Spleen (tissue), 11 donors: ENCODE data around the gene SEMA3B. TPM values are rescaled to one million over a fixed set of nuclear protein-coding genes. Genes with fewer than 3 reads are reported as not detected.

Source experiments
- DNase-seq: peaks from one replicate; pipeline ENCODE4 v3.0.0-alpha.2; 2020
- H3K27ac ChIP-seq, 8 donors: fragments of 200-600 bp; sonication (generic) in 7 of 8; 1 replicate in 4 of 8; 2 replicates in 4 of 8; pipeline versions ENCODE4 v1.5.0 to v1.8.0; 2016 to 2021; ENCODE audit warnings: inconsistent platforms in 4 of 8, mild to moderate bottlenecking in 4 of 8, moderate library complexity in 1 of 8
- H3K27me3 ChIP-seq, 7 donors: fragments of 200-600 bp; sonication (generic) in 6 of 7; replicated peaks in 1 of 7; 1 replicate in 4 of 7; 2 replicates in 3 of 7; pipeline versions ENCODE4 v1.5.0 to v1.8.0; 2016 to 2021; ENCODE audit warnings: inconsistent platforms in 3 of 7, mild to moderate bottlenecking in 1 of 7
- H3K36me3 ChIP-seq, 6 donors: fragments of 200-600 bp; sonication (generic) in 5 of 6; 1 replicate in 4 of 6; 2 replicates in 2 of 6; pipeline versions ENCODE4 v1.5.0 to v1.8.0; 2016 to 2021; ENCODE audit warnings: inconsistent platforms in 2 of 6
- H3K4me1 ChIP-seq, 6 donors: fragments of 200-600 bp; sonication (generic) in 5 of 6; 1 replicate in 3 of 6; 2 replicates in 3 of 6; pipeline versions ENCODE4 v1.5.0 to v1.8.0; 2016 to 2021; ENCODE audit warnings: inconsistent platforms in 3 of 6
- H3K4me3 ChIP-seq, 8 donors: fragments of 200-600 bp; sonication (generic) in 7 of 8; 1 replicate in 4 of 8; 2 replicates in 4 of 8; pipeline versions ENCODE4 v1.5.0 to v1.8.0; 2016 to 2021; ENCODE audit warnings: inconsistent platforms in 4 of 8, mild to moderate bottlenecking in 4 of 8, moderate library complexity in 2 of 8
- H3K9me3 ChIP-seq, 8 donors: fragments of 200-600 bp; sonication (generic) in 7 of 8; 1 replicate in 4 of 8; 2 replicates in 4 of 8; pipeline versions ENCODE4 v1.5.0 to v1.8.0; 2016 to 2021; ENCODE audit warnings: inconsistent platforms in 4 of 8
- CTCF ChIP-seq, 11 experiments: fragments of 200-600 bp in 7 of 11; fragments of 450-650 bp in 4 of 11; sonication (generic) in 4 of 11; IDR thresholded peaks in 8 of 11; conservative IDR thresholded peaks in 3 of 11; 1 replicate in 7 of 11; 2 replicates in 4 of 11; pipeline versions ENCODE4 v1.4.0 to v1.8.0; 2016 to 2021; ENCODE audit warnings: antibody characterized with exemption in 11 of 11, inconsistent platforms in 4 of 11, mild to moderate bottlenecking in 1 of 11
- POLR2A ChIP-seq, 3 donors: fragments of 450-650 bp; IDR thresholded peaks; one replicate each; pipeline ENCODE4 v1.5.1; 2017; ENCODE audit warnings: antibody characterized with exemption in 3 of 3, mild to moderate bottlenecking in 1 of 3
- POLR2AphosphoS5 ChIP-seq, 3 donors: sonication (generic); formaldehyde crosslinking; IDR thresholded peaks; one replicate each; pipeline ENCODE4 v1.5.1; 2017; ENCODE audit warnings: antibody characterized with exemption in 3 of 3
- WGBS, 5 donors: extraction: QIAGEN DNeasy Blood & Tissue Kit in 3 of 5; methylation state at CpG; one replicate each; pipeline versions ENCODE4 v1.1.5 to v1.1.7; 2013 to 2018; 5-methylcytosine and 5-hydroxymethylcytosine counted together
- intact Hi-C: fragments of 100-400 bp; cut with DNase I; formaldehyde crosslinking; loops from one replicate; pipeline ENCODE4 v1.15.0; 2023; ENCODE audit warnings: low total_unique reads
- polyA plus RNA-seq, 3 donors: library from polyadenylated mRNA; stranded (reverse); fragments of 200-250 nt; gene quantifications; one replicate each; pipeline ENCODE4 v1.2.1, GENCODE V29; 2013
- total RNA-seq, 7 donors: library from RNA; depleted of rRNA in 3 of 7; stranded (reverse); fragments of >200 nt in 3 of 7; fragmentation: NEBNext Ultra II Directional in 4 of 7; extraction: Animal tissue kit (Norgen Biotek cat#: 25700) in 4 of 7; gene quantifications; one replicate each; pipeline versions ENCODE4 v1.1.0 to v1.2.1, GENCODE V29; 2016 to 2021
- donor health status: healthy with polysubstance abuse.
- donor health status: DM: no; HTN: no; CAD: no; lungs with moderate emphysema.
- donor health status: DM: no; HTN: no; CAD: no.
- donor health status: Bipolar disorder and iron deficiency.
- donor health status: healthy.
- donor health status: DM: no; HTN: no; CAD: no.
- donor health status: DM: yes; HTN: yes; CAD: no.

Gene SEMA3B
- total and polyA plus RNA-seq, 10 donors: 2.2 to 14.5 (median 4.0) TPM

GRCh38 chr3:50258029-50258680, 10.8 kb upstream of the SEMA3B start:
- 81 to 96% (median 88%) methylated on average over 14 to 17 of the region's 17 CpGs for WGBS, 5 donors
- Histone ChIP-seq H3K4me1 (peaks cover 28 to 89% (median 64%) of the 10 kb centered on the region in 6 donors), H3K36me3 (peaks cover 0 to 65% (median 61%) of the 10 kb centered on the region in 6 donors), H3K4me3 (no peak overlapping the region), H3K27me3 (no peaks in the 10 kb centered on the region), H3K9me3 (no peaks in the 10 kb centered on the region), H3K27ac (peak overlapping the region in 4 of 8 donors; percentile 93 to 99 (median 96))
- DNase-seq: no peak
- intact Hi-C loops: no loop called here
- TF ChIP-seq CTCF (IDR thresholded peaks at IDR 0.05 in 8 of 11, conservative IDR thresholded peaks at IDR 0.05 in 3 of 11) (no peak), POLR2AphosphoS5 (IDR thresholded peaks at IDR 0.05) (peak; percentile 42 to 73 (median 46))

- Histone ChIP-seq H3K27me3 (no peaks in the 10 kb centered on the region), H3K36me3 (peaks cover 0 to 57% (median 53%) of the 10 kb centered on the region in 6 donors), H3K9me3 (no peaks in the 10 kb centered on the region), H3K4me1 (peaks cover 23 to 88% (median 59%) of the 10 kb centered on the region in 6 donors), H3K4me3 (peak overlapping the region in 1 of 8 donors; percentile 68), H3K27ac (peak overlapping the region; percentile 88 to 99 (median 94))
- TF ChIP-seq CTCF (IDR thresholded peaks at IDR 0.05 in 8 of 11, conservative IDR thresholded peaks at IDR 0.05 in 3 of 11): no peak
- peak in 2 of 3 donors; percentile 13 to 62 for TF ChIP-seq POLR2AphosphoS5 (IDR thresholded peaks at IDR 0.05)
- TF ChIP-seq POLR2A (IDR thresholded peaks at IDR 0.05): no peak
- intact Hi-C loops: no loop called here
- 72 to 82% (median 79%) methylated on average over 16 of the region's 16 CpGs for WGBS, 5 donors
- DNase-seq: no peak
Measured at GRCh38 chr3:50258979-50259378, 10.0 kb upstream of the SEMA3B start.

GRCh38 chr3:50259432-50260026, 9.4 kb upstream of the SEMA3B start:
- peak overlapping the region; percentile 88 to 99 (median 94) for H3K27ac ChIP-seq
- DNase-seq: no peak
- no peak for TF ChIP-seq CTCF (IDR thresholded peaks at IDR 0.05 in 8 of 11, conservative IDR thresholded peaks at IDR 0.05 in 3 of 11)
- no peak for TF ChIP-seq POLR2A (IDR thresholded peaks at IDR 0.05)
- peaks cover 17 to 88% (median 55%) of the 10 kb centered on the region in 6 donors for H3K4me1 ChIP-seq
- intact Hi-C loops: no loop called here
- H3K36me3 ChIP-seq: peaks cover 0 to 52% (median 47%) of the 10 kb centered on the region in 6 donors
- H3K27me3 ChIP-seq: no peaks in the 10 kb centered on the region
- peak overlapping the region in 5 of 8 donors; percentile 38 to 68 (median 42) for H3K4me3 ChIP-seq
- 47 to 58% (median 55%) methylated on average over 13 to 18 of the region's 18 CpGs for WGBS, 5 donors
- no peaks in the 10 kb centered on the region for H3K9me3 ChIP-seq
